Astrocyte (in vitro differentiated cells and primary cell): ENCODE data around the gene AKT3. TPM values are rescaled to one million over a fixed set of nuclear protein-coding genes. Genes with fewer than 3 reads are reported as not detected.

Experiments
- DNase-seq: peaks from one replicate; pipeline ENCODE4 v3.0.0-alpha.2; 2010; ENCODE audit warnings: low read depth
- FAIRE-seq: peaks from 2 replicates; lab custom pipeline; 2011; peaks lifted over from hg19 to GRCh38; lab: Jason Lieb, UNC
- H2AFZ ChIP-seq: 2 replicates; pipeline ENCODE4 v1.6.0; 2012; ENCODE audit warnings: low read depth, low read length, inconsistent platforms
- H3K27ac ChIP-seq: 2 replicates; pipeline ENCODE4 v1.5.1; 2011; ENCODE audit warnings: low read depth, low read length, inconsistent platforms
- H3K27me3 ChIP-seq: 2 replicates; pipeline ENCODE4 v1.6.0; 2011; ENCODE audit warnings: low read length, inconsistent platforms; ENCODE audit not compliant: insufficient read depth
- H3K36me3 ChIP-seq: 2 replicates; pipeline ENCODE4 v1.5.1; 2011; ENCODE audit warnings: low read length, inconsistent platforms; ENCODE audit not compliant: insufficient read depth
- H3K4me1 ChIP-seq: 2 replicates; pipeline ENCODE4 v1.5.1; 2011; ENCODE audit warnings: low read length, inconsistent platforms; ENCODE audit not compliant: insufficient read depth
- H3K4me2 ChIP-seq: 2 replicates; pipeline ENCODE4 v1.6.0; 2012; ENCODE audit warnings: low read length, inconsistent platforms
- H3K4me3 ChIP-seq: 2 replicates; pipeline ENCODE4 v1.5.1; 2011; ENCODE audit warnings: low read depth, mild to moderate bottlenecking, low read length, inconsistent platforms; ENCODE audit not compliant: insufficient read depth
- H3K79me2 ChIP-seq: 2 replicates; pipeline ENCODE4 v1.6.0; 2012; ENCODE audit warnings: mild to moderate bottlenecking, low read length, inconsistent platforms; ENCODE audit not compliant: insufficient read depth
- H3K9ac ChIP-seq: 2 replicates; pipeline ENCODE4 v1.6.0; 2012; ENCODE audit warnings: mild to moderate bottlenecking, low read length, inconsistent platforms
- H3K9me3 ChIP-seq: 2 replicates; pipeline ENCODE4 v1.5.1; 2012; ENCODE audit warnings: low read depth, mild to moderate bottlenecking, low read length, inconsistent platforms; ENCODE audit not compliant: insufficient read depth
- H4K20me1 ChIP-seq: 2 replicates; pipeline ENCODE4 v1.6.0; 2012; ENCODE audit warnings: low read length, inconsistent platforms; ENCODE audit not compliant: insufficient read depth
- H3K27ac Mint-ChIP-seq: one replicate; pipeline ENCODE4 v1.8.0; 2021; ENCODE audit warnings: mild to moderate bottlenecking, mixed read lengths; ENCODE audit not compliant: unreplicated experiment
- H3K27me3 Mint-ChIP-seq: one replicate; pipeline ENCODE4 v1.8.0; 2021; ENCODE audit warnings: low read depth, mixed read lengths; ENCODE audit not compliant: unreplicated experiment
- H3K36me3 Mint-ChIP-seq: one replicate; pipeline ENCODE4 v1.8.0; 2021; ENCODE audit warnings: low read depth, mixed read lengths; ENCODE audit not compliant: unreplicated experiment
- H3K4me1 Mint-ChIP-seq: one replicate; pipeline ENCODE4 v1.8.0; 2021; ENCODE audit warnings: low read depth, mixed read lengths; ENCODE audit not compliant: unreplicated experiment
- H3K4me3 Mint-ChIP-seq: one replicate; pipeline ENCODE4 v1.8.0; 2021; ENCODE audit warnings: mild to moderate bottlenecking, moderate library complexity, mixed read lengths; ENCODE audit not compliant: unreplicated experiment
- H3K9me3 Mint-ChIP-seq: one replicate; pipeline ENCODE4 v1.8.0; 2021; ENCODE audit warnings: mild to moderate bottlenecking, mixed read lengths; ENCODE audit not compliant: unreplicated experiment
- CTCF ChIP-seq: IDR thresholded peaks from 2 replicates; pipeline ENCODE4 v1.5.1; 2011; ENCODE audit warnings: low read depth, mild to moderate bottlenecking, inconsistent platforms, low read length, moderate library complexity; ENCODE audit not compliant: insufficient read depth
- EZH2 ChIP-seq: IDR thresholded peaks from 2 replicates; pipeline ENCODE4 v1.6.1; 2012; ENCODE audit warnings: mild to moderate bottlenecking, low read length, inconsistent platforms; ENCODE audit not compliant: insufficient read depth
- total RNA-seq: library from RNA; stranded (reverse); gene quantifications from 2 replicates; pipeline ENCODE4 v1.2.1, GENCODE V29; 2021

The AKT3 gene
- total RNA-seq, 1 donor from 2014 or later = 64.5 TPM

GRCh38 chr1:243712242-243712641 is 137.8 kb downstream of the AKT3 start:
- no peak overlapping the region for H3K27ac Mint-ChIP-seq
- no peak overlapping the region for H3K4me3 Mint-ChIP-seq
- H3K36me3 Mint-ChIP-seq = no peaks in the 10 kb centered on the region
- no peaks in the 10 kb centered on the region for H3K27me3 ChIP-seq
- FAIRE-seq = no peak
- H3K27ac ChIP-seq = no peak overlapping the region
- peaks cover 18% of the 10 kb centered on the region for H3K79me2 ChIP-seq
- no peak for TF ChIP-seq EZH2
- TF ChIP-seq CTCF = no peak
- H4K20me1 ChIP-seq = no peaks in the 10 kb centered on the region
- no peaks in the 10 kb centered on the region for H3K27me3 Mint-ChIP-seq
- DNase-seq = no peak
- H3K4me3 ChIP-seq = no peak overlapping the region
- no peaks in the 10 kb centered on the region for H3K36me3 ChIP-seq
- peaks cover 23% of the 10 kb centered on the region for H3K4me1 Mint-ChIP-seq
- H3K4me1 ChIP-seq = peaks cover 11% of the 10 kb centered on the region
- H3K9ac ChIP-seq = no peak overlapping the region
- no peak overlapping the region for H3K4me2 ChIP-seq
- no peaks in the 10 kb centered on the region for H3K9me3 Mint-ChIP-seq
- H2AFZ ChIP-seq = no peak overlapping the region
- H3K9me3 ChIP-seq = no peaks in the 10 kb centered on the region

- Mint-ChIP-seq H3K36me3 (no peaks in the 10 kb centered on the region), H3K4me1 (peaks cover 12% of the 10 kb centered on the region), H3K9me3 (no peaks in the 10 kb centered on the region), H3K4me3 (no peak overlapping the region), H3K27me3 (no peaks in the 10 kb centered on the region), H3K27ac (no peak overlapping the region)
- peaks cover 7% of the 10 kb centered on the region for H3K4me1 ChIP-seq
- no peak overlapping the region for H3K9ac ChIP-seq
- H4K20me1 ChIP-seq = no peaks in the 10 kb centered on the region
- no peak overlapping the region for H2AFZ ChIP-seq
- no peak overlapping the region for H3K4me2 ChIP-seq
- H3K27ac ChIP-seq = no peak overlapping the region
- no peak for TF ChIP-seq CTCF
- no peak for TF ChIP-seq EZH2
- no peaks in the 10 kb centered on the region for H3K9me3 ChIP-seq
- no peak for FAIRE-seq
- no peak overlapping the region for H3K4me3 ChIP-seq
- no peak for DNase-seq
- H3K36me3 ChIP-seq = no peaks in the 10 kb centered on the region
- no peaks in the 10 kb centered on the region for H3K27me3 ChIP-seq
- H3K79me2 ChIP-seq = peaks cover 15% of the 10 kb centered on the region
Measured at GRCh38 chr1:243710467-243710866, 139.6 kb downstream of the AKT3 start.

- peak; percentile 8 for TF ChIP-seq CTCF
- TF ChIP-seq EZH2 = no peak
- H3K9me3 Mint-ChIP-seq = no peaks in the 10 kb centered on the region
- peaks cover 3% of the 10 kb centered on the region for H3K4me1 ChIP-seq
- H3K27ac Mint-ChIP-seq = no peak overlapping the region
- DNase-seq = no peak
- no peak overlapping the region for H2AFZ ChIP-seq
- H3K27me3 Mint-ChIP-seq = no peaks in the 10 kb centered on the region
- no peaks in the 10 kb centered on the region for H3K9me3 ChIP-seq
- H3K9ac ChIP-seq = no peak overlapping the region
- FAIRE-seq = no peak
- no peaks in the 10 kb centered on the region for H4K20me1 ChIP-seq
- H3K79me2 ChIP-seq = peaks cover 15% of the 10 kb centered on the region
- H3K4me3 ChIP-seq = no peak overlapping the region
- H3K4me3 Mint-ChIP-seq = no peak overlapping the region
- H3K36me3 Mint-ChIP-seq = no peaks in the 10 kb centered on the region
- H3K27me3 ChIP-seq = no peaks in the 10 kb centered on the region
- H3K27ac ChIP-seq = no peak overlapping the region
- H3K4me2 ChIP-seq = no peak overlapping the region
- no peaks in the 10 kb centered on the region for H3K36me3 ChIP-seq
- peaks cover 5% of the 10 kb centered on the region for H3K4me1 Mint-ChIP-seq
Measured at GRCh38 chr1:243708210-243708609, 141.8 kb downstream of the AKT3 start.
